HG03064 (cell line): ENCODE results near the gene LRP10.
"Not testable (repeated sequence)": the region's sequence is repeated elsewhere in the genome, so short reads cannot be mapped to it uniquely, and the experiment has no call there.

Source experiments
- ATAC-seq: cut with Tn5 transposase; IDR thresholded peaks from one replicate; pipeline ENCODE4 v1.9.1; 2021; ENCODE audit warnings: low read depth; ENCODE audit not compliant: unreplicated experiment

The LRP10 gene

DNA sequence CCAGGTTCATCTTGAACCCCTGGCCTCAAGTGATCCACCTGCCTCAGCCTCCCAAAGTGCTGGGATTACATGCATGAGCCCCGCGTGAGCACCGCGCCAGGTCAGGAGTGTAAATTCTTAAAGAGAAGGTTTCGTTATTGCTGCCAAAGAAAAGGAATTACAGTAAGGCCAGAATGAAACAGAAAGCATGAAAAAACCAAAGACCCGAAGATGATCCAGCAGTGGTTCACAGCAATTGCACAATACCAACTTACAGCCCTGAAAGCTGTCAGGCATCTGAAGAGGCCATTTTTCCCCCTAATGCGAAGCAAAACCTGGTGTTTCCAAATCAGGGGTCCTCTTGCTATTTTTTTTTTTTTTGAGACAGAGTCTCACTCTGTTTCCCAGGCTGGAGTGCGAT lies 37.1 kb downstream of the LRP10 start:
- ATAC-seq: no peak

DNA sequence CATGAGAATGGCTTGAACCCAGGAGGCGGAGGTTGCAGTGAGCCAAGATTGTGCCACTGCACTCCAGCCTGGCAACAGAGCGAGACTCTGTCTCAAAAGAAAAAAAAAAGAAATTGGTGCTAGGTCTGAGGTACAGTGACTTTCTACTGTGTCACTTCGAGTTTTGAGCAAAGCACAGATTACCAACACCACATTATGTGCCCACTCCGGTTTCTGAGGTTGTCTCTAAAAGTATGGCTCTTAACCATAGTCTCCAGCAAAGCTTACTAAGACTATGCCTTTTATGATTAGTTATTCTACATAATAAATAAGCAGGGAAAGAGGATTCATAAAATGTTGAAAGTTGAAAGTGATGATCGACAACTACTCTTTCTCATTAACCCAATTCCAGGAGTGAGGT lies 39.4 kb downstream of the LRP10 start:
- ATAC-seq: no peak

DNA sequence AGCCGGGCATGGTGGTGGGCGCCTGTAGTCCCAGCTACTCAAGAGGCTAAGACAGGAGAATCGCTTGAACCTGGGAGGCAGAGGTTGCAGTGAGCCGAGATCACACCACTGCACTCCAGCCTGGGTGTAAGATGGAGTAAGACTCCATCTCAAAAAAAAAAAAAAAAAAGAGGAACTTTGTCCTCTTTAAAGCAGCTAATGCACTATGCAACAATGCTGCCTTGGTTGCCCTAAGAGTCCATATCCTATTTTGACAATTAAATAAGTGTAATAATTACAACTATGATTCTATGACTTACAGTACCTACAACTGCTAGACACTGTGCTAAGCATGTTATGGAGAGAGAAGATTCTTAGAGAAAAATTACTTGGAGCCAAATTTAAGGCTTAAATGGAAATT lies 43.3 kb downstream of the LRP10 start:
- ATAC-seq: not testable (repeated sequence)

DNA sequence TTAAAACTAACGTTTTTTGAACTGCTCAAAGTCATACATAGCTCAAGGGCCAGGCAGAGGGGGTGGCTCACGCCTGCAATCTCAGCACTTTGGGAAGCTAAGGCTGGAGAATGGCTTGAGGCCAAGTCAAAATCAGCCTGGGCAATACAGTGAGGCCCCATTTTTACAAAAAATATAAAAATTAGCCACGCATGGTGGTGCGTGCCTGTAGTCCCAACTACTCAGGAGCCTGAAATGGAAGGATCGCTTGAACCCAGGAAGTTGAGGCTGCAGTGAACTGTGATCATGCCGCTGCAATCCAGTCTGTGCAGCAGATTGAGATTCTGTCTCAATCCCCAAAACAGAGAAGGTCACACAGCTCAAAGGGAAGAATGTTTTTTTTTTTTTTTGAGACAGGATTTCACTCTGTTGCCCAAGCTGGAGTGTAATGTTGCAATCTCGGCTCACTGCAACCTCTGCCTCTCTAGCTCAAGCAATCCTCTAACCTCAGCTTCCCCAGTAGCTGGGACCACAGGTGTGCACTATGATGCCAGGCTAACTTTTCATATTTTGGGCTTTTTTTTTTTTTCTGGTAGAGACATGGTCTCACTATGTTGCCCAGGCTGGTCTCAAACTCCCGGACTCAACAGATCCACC lies 44.5 kb downstream of the LRP10 start:
- no peak for ATAC-seq

DNA sequence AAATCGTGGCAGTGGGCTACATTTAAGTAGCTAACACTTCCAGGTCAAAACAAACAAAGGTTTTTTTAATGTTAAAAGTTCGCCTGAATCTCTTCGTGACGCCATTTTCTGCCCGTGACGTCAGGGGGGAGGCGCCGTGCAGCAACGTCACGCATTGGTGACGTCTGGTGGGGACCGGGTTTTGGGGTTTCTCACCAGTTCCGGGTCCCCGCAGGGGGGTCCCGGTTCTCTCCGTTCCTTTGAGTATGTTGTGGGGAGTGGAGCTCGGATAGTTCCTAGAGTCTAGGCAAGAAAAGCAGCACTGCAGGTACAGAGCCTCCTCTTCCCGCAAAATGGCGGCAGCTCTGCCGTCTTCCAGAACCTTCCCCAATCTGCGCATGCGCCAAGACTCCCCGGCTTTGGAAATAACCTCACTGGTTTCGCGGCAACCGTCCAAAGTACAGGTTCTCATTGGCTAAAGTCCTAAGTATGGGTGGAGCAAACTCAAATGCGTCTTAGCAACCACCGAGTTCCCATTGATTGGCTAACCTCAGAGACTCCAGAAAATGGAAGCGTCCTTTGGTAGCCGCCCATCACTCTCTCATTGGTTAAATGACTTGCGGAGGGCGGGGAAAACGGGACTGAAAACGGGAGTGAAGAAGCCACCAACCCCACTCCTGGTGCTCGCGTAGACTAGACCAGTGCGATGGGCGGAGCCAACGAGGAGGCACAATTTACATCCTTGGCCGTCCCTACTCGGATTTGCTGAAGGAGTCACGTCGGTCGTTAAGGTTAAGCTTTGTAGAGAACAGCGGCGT lies 47.5 kb downstream of the LRP10 start, which contains the start of gene RBM23:
TSS of gene RBM23 (minus strand) at position 346 of the 797 bp plus-strand sequence.
- peak; percentile 79 for ATAC-seq

DNA sequence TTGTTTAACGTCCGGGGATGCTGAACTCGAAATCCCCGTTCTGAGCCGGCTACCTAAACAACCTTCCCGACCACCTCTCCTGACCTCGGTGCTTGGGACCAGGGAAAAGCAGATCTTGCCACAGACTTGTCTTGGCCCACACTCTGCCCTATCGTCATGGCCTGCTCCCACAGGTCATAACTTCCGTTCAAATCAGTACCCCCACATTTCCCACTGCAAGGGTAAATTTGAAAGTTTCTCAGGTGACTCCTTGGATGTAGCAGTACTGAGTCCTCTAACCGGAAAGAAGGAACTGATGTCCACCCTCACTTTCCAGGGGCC lies 48.0 kb downstream of the LRP10 start:
- no peak for ATAC-seq

DNA sequence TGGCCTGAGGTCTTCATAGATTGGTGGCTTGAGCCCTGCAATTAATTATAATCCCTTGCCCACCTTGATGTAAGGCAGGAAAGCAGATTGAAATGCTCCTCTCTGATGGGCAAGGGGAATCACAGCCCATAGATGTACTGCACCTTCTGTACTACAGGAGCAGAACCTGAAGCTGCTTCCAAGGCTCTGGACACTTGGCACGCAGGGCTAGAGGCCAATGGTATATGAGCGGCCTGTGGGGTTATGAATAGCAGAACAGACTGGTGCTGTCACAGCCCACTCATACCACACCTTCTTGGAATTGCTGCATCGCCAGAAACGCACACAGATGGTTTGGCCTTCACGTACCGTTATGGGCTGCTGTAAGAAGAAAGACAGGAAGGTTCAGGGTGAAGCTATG lies 49.2 kb downstream of the LRP10 start:
- no peak for ATAC-seq

DNA sequence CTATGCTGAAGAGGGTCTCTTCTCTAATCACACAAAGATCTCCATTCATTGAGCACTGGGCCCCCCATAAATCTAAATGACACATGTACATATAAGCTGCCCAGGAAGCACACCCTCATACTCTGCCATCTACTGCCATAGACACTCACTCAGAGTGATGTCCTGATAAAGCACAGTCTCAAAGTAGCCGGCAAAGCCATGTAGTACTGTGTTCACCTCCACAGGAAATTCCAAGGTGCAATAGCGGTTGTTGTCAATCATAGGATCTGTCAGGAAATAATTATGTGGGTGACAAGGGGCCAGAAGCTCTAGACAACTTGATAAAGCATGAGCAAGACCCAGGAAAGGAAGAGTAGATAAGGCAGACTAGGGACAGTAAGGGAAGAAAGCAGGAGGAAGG lies 50.8 kb downstream of the LRP10 start:
- no peak for ATAC-seq

DNA sequence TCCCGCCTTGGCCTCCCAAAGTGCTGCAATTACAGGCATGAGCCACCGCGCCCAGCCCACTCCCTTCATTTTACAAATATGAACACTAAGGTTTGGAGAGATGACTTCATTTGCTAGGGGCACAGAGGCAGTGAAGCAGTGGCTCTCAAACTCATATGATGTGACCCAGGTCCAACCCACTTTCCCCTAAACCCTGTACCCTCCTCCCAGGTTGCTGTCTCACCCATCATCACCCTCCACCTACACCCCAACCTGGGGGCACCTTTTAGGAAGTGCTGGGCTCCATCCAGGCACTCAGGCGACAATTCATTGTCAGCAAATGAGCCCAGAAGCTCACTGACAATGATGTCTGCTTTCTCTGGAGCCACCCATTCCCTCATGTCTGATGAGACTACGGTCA lies 52.2 kb downstream of the LRP10 start:
- no peak for ATAC-seq

DNA sequence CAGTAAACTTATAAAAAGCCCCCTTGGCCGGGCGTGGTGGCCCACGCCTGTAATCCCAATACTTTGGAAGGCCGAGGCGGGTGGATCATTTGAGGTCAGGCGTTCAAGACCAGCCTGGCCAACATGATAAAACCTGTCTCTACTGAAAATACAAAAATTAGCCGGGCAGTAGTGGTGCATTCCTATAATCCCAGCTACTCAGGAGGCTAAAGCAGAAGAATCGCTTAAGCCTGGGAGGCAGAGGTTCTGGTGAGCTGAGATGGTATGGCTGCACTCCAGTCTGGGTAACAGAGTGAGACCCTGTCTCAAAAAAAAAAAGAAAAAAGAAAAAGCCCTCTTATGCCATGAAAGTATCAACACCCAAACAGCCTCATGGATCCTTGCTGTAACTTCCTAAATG lies 54.0 kb downstream of the LRP10 start:
- ATAC-seq: no peak

DNA sequence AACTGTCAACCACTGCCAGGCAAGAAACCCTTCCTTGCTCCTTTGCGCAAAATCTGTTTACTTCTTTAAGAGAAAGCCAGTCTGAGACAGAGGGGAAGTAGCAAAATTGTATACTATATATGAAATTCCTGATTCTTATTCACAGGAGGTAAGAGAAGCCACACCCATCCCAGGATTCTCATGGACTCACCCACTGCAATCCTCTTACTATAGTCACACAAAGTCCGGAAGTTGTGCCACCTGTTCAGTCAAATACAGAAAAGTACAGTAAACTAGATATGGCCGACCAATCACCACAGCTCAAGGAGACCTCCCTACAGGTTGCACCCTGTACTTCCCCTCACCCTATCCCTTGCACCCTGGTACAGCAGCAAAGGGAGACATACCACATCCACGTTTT lies 54.8 kb downstream of the LRP10 start:
- ATAC-seq: no peak

DNA sequence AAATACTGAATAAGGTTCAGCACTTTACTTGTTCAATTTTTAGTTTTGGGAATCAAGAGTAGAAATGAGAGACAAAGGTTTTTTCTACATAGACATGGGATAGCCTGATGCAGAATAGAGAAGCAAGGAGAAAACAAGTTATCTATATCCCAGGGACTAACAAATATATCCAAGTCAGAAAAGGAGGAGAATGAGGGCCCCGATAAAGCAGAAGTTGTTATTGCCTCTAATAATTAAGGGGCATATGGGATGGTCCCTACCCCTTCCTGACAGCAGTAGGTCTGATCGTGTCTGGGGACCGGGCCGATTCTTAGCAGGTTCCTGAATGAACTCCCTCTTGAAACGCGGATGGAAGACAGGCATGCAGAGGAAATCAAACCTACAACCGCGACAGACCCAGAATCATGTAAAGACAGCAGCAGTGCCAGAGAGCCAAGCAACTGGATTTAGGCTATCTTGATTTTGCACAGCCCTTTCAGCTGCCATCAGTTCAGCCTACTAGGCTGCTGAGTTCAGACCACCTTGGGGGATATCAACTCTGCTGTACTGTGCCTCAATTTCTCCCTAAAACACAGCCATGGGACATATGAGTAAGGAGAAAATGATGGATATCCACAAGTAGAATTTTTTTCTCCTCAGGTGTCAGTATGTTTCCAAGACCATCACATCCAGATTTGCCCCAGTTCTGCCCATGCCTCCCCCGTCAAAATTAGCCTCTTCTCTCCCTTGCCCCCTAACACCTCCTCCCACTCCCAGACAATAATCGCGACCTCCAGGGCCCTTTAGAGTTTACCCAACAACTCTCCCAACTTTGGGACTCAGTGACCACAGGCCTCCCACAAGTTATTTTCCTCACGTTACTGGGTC lies 56.9 kb downstream of the LRP10 start:
- no peak for ATAC-seq

DNA sequence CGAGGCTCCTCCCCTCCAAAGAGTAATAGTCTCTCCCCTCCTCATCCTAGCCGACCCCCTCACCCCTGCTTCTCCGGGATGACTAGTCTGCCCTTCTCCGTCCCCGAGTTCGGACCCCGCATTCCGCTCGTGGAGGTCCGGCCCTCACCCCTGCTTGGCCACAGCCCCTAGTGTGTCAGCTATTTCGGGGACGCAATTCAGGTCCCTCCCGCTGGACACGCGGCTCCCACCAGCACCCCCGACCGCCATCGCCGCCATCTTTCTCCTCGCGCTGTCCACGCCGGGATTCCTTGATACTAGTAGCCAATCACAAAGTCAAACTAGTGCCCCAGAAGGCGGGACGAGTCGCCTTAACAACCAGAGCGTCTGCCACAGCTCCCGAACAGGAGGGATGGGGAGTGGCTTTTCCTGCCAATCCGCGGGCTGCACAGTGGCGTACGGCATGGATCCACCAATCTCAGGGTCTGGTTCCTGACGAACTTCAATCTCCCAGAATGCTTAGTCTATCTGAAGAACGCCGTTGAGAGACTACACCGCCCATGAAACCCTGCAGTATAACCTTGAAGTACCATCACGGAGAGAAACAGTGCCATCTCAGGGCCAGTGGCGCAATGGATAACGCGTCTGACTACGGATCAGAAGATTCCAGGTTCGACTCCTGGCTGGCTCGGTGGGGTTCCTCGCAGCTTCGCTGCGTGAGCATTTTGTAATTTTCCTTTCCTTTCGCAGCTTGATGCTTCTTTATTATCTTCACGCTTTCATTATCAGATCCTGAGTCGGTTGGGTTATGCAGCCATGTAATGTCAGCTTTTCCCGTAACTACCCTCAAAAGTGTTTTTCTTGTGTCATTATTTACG lies 57.8 kb downstream of the LRP10 start, which contains the start of gene PRMT5:
TSS of gene PRMT5 (minus strand) at position 273 of the 857 bp plus-strand sequence. CDS start at position 258, 15 bp downstream.
- ATAC-seq: peak; percentile 89

DNA sequence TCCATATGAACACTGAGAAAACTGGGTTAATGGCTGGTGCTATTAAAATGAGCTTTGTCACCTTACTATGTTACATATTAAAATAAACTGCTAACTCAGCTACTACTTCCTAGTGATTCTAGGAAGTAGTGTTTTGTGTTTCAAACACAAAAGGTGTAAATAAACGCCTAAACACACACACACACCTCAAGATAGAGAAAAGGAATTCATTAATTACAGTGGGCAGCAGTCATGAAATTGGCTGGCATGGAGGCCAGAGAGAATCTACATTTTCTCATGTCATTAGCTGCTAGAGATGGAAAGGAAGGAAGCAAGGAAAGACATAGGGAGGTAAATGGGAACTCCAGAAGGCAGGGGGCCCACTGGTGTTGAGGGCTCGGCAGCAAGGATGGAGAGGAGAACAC lies 58.4 kb downstream of the LRP10 start:
- peak; percentile 2 for ATAC-seq
